ENCODE data around the gene BAZ1A.

The BAZ1A gene

GRCh38 chr14:34775342-34775741, 99.8 kb downstream of the BAZ1A start:
- H3K4me3 ChIP-seq (ENCODE audit: low read length): no peak overlapping the region
- TF ChIP-seq CTCF (conservative IDR thresholded peaks at IDR 0.05; ENCODE audit: low read length): no peak
- no peak for DNase-seq (ENCODE audit: low read depth)

GRCh38 chr14:34770901-34771300, 104.3 kb downstream of the BAZ1A start:
- H3K4me3 ChIP-seq (ENCODE audit: low read length): no peak overlapping the region
- DNase-seq (ENCODE audit: low read depth): peak; percentile 9
- no peak for TF ChIP-seq CTCF (conservative IDR thresholded peaks at IDR 0.05; ENCODE audit: low read length)

- TF ChIP-seq CTCF (conservative IDR thresholded peaks at IDR 0.05; ENCODE audit: low read length): no peak
- H3K4me3 ChIP-seq (ENCODE audit: low read length): no peak overlapping the region
- peak; percentile 68 for DNase-seq (ENCODE audit: low read depth)
Observed at GRCh38 chr14:34766606-34767005, 108.6 kb downstream of the BAZ1A start.

- H3K4me3 ChIP-seq (ENCODE audit: low read length): no peak overlapping the region
- no peak; the same call in 1 of the 2 replicates for TF ChIP-seq CTCF (conservative IDR thresholded peaks at IDR 0.05; ENCODE audit: low read length)
- DNase-seq (ENCODE audit: low read depth): no peak
Observed at GRCh38 chr14:34766060-34766459, 109.1 kb downstream of the BAZ1A start.

- no peak for DNase-seq (ENCODE audit: low read depth)
- TF ChIP-seq CTCF (conservative IDR thresholded peaks at IDR 0.05; ENCODE audit: low read length): no peak
- H3K4me3 ChIP-seq (ENCODE audit: low read length): no peak overlapping the region
Observed at GRCh38 chr14:34755215-34755614, 119.9 kb downstream of the BAZ1A start.

- no peak for DNase-seq (ENCODE audit: low read depth)
- no peak for TF ChIP-seq CTCF (conservative IDR thresholded peaks at IDR 0.05; ENCODE audit: low read length)
- no peak overlapping the region for H3K4me3 ChIP-seq (ENCODE audit: low read length)
Observed at GRCh38 chr14:34754687-34755086, 120.5 kb downstream of the BAZ1A start.

- TF ChIP-seq CTCF (conservative IDR thresholded peaks at IDR 0.05; ENCODE audit: low read length): no peak
- no peak overlapping the region for H3K4me3 ChIP-seq (ENCODE audit: low read length)
- peak; percentile 68 for DNase-seq (ENCODE audit: low read depth)
Observed at GRCh38 chr14:34750670-34751069, 124.5 kb downstream of the BAZ1A start.
